GM19035 (cell line): ENCODE data around the gene PLAC8L1.
"Not testable (repeated sequence)": the region's sequence is repeated elsewhere in the genome, so short reads cannot be mapped to it uniquely, and the experiment has no call there.

Experiments used
- ATAC-seq: cut with Tn5 transposase; IDR thresholded peaks from one replicate; pipeline ENCODE4 v1.9.1; 2021; ENCODE audit not compliant: unreplicated experiment

The PLAC8L1 gene

GRCh38 chr5:146105477-146105876 lies at the start of gene PLAC8L1:
Gene PLAC8L1 (minus strand): TSS chr5:146105577. CDS start chr5:146104311, 1,266 bp downstream.
- ATAC-seq: no peak

GRCh38 chr5:146151970-146152369 lies 46.6 kb upstream of the PLAC8L1 start:
- no peak for ATAC-seq

GRCh38 chr5:146137967-146138403 lies 32.6 kb upstream of the PLAC8L1 start:
- ATAC-seq: no peak

GRCh38 chr5:146130440-146131045 lies 25.2 kb upstream of the PLAC8L1 start:
- no peak for ATAC-seq

- ATAC-seq: no peak
Measured at GRCh38 chr5:146126068-146126467, 20.7 kb upstream of the PLAC8L1 start.

GRCh38 chr5:146124580-146124979 lies 19.2 kb upstream of the PLAC8L1 start:
- ATAC-seq: no peak

GRCh38 chr5:146121451-146121850 lies 16.1 kb upstream of the PLAC8L1 start:
- ATAC-seq: not testable (repeated sequence)

- no peak for ATAC-seq
Measured at GRCh38 chr5:146118322-146118721, 12.9 kb upstream of the PLAC8L1 start.

GRCh38 chr5:146117216-146117615 lies 11.8 kb upstream of the PLAC8L1 start:
- ATAC-seq: not testable (repeated sequence)

GRCh38 chr5:146116361-146116760 lies 11.0 kb upstream of the PLAC8L1 start:
- no peak for ATAC-seq

- ATAC-seq: no peak
Measured at GRCh38 chr5:146112476-146112875, 7.1 kb upstream of the PLAC8L1 start.

- no peak for ATAC-seq
Measured at GRCh38 chr5:146111409-146111808, 6.0 kb upstream of the PLAC8L1 start.

- ATAC-seq: no peak
Measured at GRCh38 chr5:146109379-146109778, 4.0 kb upstream of the PLAC8L1 start.

- ATAC-seq: not testable (repeated sequence)
Measured at GRCh38 chr5:146108870-146109269, 3.5 kb upstream of the PLAC8L1 start.

- no peak for ATAC-seq
Measured at GRCh38 chr5:146107901-146108300, 2.5 kb upstream of the PLAC8L1 start.

- ATAC-seq: no peak
Measured at GRCh38 chr5:146103594-146103993, 1.8 kb downstream of the PLAC8L1 start.

- no peak for ATAC-seq
Measured at GRCh38 chr5:146101646-146102045, 3.7 kb downstream of the PLAC8L1 start.

GRCh38 chr5:146098047-146098446 lies 7.3 kb downstream of the PLAC8L1 start:
- no peak for ATAC-seq

- no peak for ATAC-seq
Measured at GRCh38 chr5:146091881-146092280, 13.5 kb downstream of the PLAC8L1 start.

- ATAC-seq: no peak
Measured at GRCh38 chr5:146089287-146089686, 16.1 kb downstream of the PLAC8L1 start.

- ATAC-seq: no peak
Measured at GRCh38 chr5:146088098-146088497, 17.3 kb downstream of the PLAC8L1 start.

GRCh38 chr5:146084376-146084775 lies 21.0 kb downstream of the PLAC8L1 start:
- no peak for ATAC-seq

- peak; percentile 97 for ATAC-seq
Measured at GRCh38 chr5:146082798-146083197, 22.6 kb downstream of the PLAC8L1 start.
